Measurements from ENCODE around the gene WNT3. TPM values are rescaled to one million over a fixed set of nuclear protein-coding genes. Genes with fewer than 3 reads are reported as not detected.

Gene WNT3
- total RNA-seq, 4 donors from 2014 or later: 26.7 to 57.9 (median 46.6) TPM

GRCh38 chr17:46741122-46741730 is 77.3 kb downstream of the WNT3 start:
- 64 to 66% methylated on average over 2 of the region's 2 CpGs for WGBS, 2 donors
- no peak for TF ChIP-seq CTCF (IDR thresholded peaks at IDR 0.05)
- TF ChIP-seq POLR2A (IDR thresholded peaks at IDR 0.05): no peak
- no peak overlapping the region for H3K4me3 ChIP-seq (ENCODE audit: low read depth, poor library complexity, severe bottlenecking)
- intact Hi-C loops (cut with DNase I; ENCODE audit: low total_unique reads): no loop called here
- DNase-seq (ENCODE audit: low spot score in 2 of 2): no peak

GRCh38 chr17:46739982-46740381 is 78.5 kb downstream of the WNT3 start:
- DNase-seq (ENCODE audit: low spot score in 2 of 2): no peak
- intact Hi-C loops (cut with DNase I; ENCODE audit: low total_unique reads): no loop called here
- no peak overlapping the region for H3K4me3 ChIP-seq (ENCODE audit: low read depth, poor library complexity, severe bottlenecking)
- TF ChIP-seq POLR2A (IDR thresholded peaks at IDR 0.05) (no peak), CTCF (IDR thresholded peaks at IDR 0.05) (no peak)

- TF ChIP-seq POLR2A (IDR thresholded peaks at IDR 0.05) (no peak), CTCF (IDR thresholded peaks at IDR 0.05) (no peak)
- H3K4me3 ChIP-seq (ENCODE audit: low read depth, poor library complexity, severe bottlenecking): no peak overlapping the region
- no peak for DNase-seq (ENCODE audit: low spot score in 2 of 2)
- intact Hi-C loops (cut with DNase I; ENCODE audit: low total_unique reads): no loop called here
- 95% methylated on average over 4 of the region's 4 CpGs for WGBS, 2 donors
Measured at GRCh38 chr17:46738544-46738943, 79.9 kb downstream of the WNT3 start.

- TF ChIP-seq CTCF (IDR thresholded peaks at IDR 0.05) (no peak), POLR2A (IDR thresholded peaks at IDR 0.05) (no peak)
- no peak for DNase-seq (ENCODE audit: low spot score in 2 of 2)
- no peak overlapping the region for H3K4me3 ChIP-seq (ENCODE audit: low read depth, poor library complexity, severe bottlenecking)
- intact Hi-C loops (cut with DNase I; ENCODE audit: low total_unique reads): no loop called here
- WGBS, 2 donors: 85 to 87% methylated on average over 4 of the region's 4 CpGs
Measured at GRCh38 chr17:46737326-46737725, 81.2 kb downstream of the WNT3 start.

GRCh38 chr17:46736100-46736499 is 82.4 kb downstream of the WNT3 start:
- intact Hi-C loops (cut with DNase I; ENCODE audit: low total_unique reads): no loop called here
- no peak for DNase-seq (ENCODE audit: low spot score in 2 of 2)
- TF ChIP-seq POLR2A (IDR thresholded peaks at IDR 0.05) (no peak), CTCF (IDR thresholded peaks at IDR 0.05) (no peak)
- H3K4me3 ChIP-seq (ENCODE audit: low read depth, poor library complexity, severe bottlenecking): no peak overlapping the region

- no peak overlapping the region for H3K4me3 ChIP-seq (ENCODE audit: low read depth, poor library complexity, severe bottlenecking)
- no peak for TF ChIP-seq CTCF (IDR thresholded peaks at IDR 0.05)
- no peak for TF ChIP-seq POLR2A (IDR thresholded peaks at IDR 0.05)
- no peak for DNase-seq (ENCODE audit: low spot score in 2 of 2)
- 55 to 78% methylated on average over 1 of the region's 1 CpG for WGBS, 2 donors
- intact Hi-C loops (cut with DNase I; ENCODE audit: low total_unique reads): no loop called here
Measured at GRCh38 chr17:46733837-46734475, 84.5 kb downstream of the WNT3 start.

All from lower leg skin (tissue), 4 donors.